ENCODE measurements around the gene LSM8. TPM values are rescaled to one million over a fixed set of nuclear protein-coding genes. Genes with fewer than 3 reads are reported as not detected.

The LSM8 gene
- total and polyA plus RNA-seq, 2 experiments from 2014 or later = 95.4 to 100 TPM

GRCh38 chr7:118148930-118149329 is 35.0 kb upstream of the LSM8 start (continued):
- TF ChIP-seq ZNF462 (CRISPR knock-in tag; IDR thresholded peaks at IDR 0.05) (no peak), CTCF (conservative IDR thresholded peaks at IDR 0.05; ENCODE audit: low read depth in 2 of 2) (no peak)

DNA sequence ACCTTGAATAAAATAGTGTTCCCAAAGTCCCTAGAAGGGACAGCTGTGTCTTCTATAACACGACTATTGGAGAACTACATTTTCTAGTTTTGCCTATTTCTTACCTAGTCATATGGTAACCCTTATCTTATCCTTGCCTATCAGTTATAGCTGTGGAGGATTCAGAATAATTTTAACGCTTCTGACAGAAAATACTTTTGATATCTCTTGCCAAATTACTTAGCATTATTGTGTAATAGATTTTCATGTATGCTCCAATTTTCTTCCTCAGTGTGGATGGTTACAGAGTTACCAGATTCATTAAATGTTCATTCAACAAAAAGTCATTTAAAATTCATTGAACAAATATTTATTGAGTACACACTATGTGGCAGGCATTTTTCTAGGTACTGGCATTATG is 34.6 kb upstream of the LSM8 start:
- TF ChIP-seq EZH2phosphoT487 (IDR thresholded peaks at IDR 0.05; ENCODE audit: unreplicated experiment) (no peak), ZNF114 (CRISPR knock-in tag; IDR thresholded peaks at IDR 0.05) (no peak), CREB1 (CRISPR knock-in tag; IDR thresholded peaks at IDR 0.05; ENCODE audit: low read depth) (no peak), NANOG (IDR thresholded peaks at IDR 0.05; ENCODE audit: borderline replicate concordance) (no peak)
- H3K27ac Mint-ChIP-seq = no peak overlapping the region
- ATAC-seq (no peak), DNase-seq (ENCODE audit: low spot score) (no peak)
- no peaks in the 10 kb centered on the region for H3K36me3 Mint-ChIP-seq (ENCODE audit: low read depth)
- H3K36me3 ChIP-seq (ENCODE audit: insufficient read depth) = no peaks in the 10 kb centered on the region
- H3K4me1 ChIP-seq (ENCODE audit: insufficient read depth) = peaks cover 19% of the 10 kb centered on the region
- H3K4me1 Mint-ChIP-seq = peaks cover 32% of the 10 kb centered on the region
- H3K4me2 ChIP-seq = no peak overlapping the region
- H3K9me2 ChIP-seq (ENCODE audit: insufficient read depth) = no peaks in the 10 kb centered on the region
- no peak overlapping the region for H3K4me3 ChIP-seq
- H3K9me3 Mint-ChIP-seq = no peaks in the 10 kb centered on the region
- H3F3A ChIP-seq (replicated peaks; ENCODE audit: low read depth) = no peaks in the 10 kb centered on the region
- H3K27me3 ChIP-seq (ENCODE audit: insufficient read depth) = no peaks in the 10 kb centered on the region
- no peak overlapping the region for H3K4me3 Mint-ChIP-seq
- no peak overlapping the region for H2AFZ ChIP-seq
- H3K79me2 ChIP-seq (replicated peaks; ENCODE audit: insufficient read depth) = no peaks in the 10 kb centered on the region
- no peaks in the 10 kb centered on the region for H3K27me3 Mint-ChIP-seq (ENCODE audit: insufficient read depth, low read depth, poor library complexity)
- H4K20me1 ChIP-seq (replicated peaks; ENCODE audit: insufficient read depth) = no peaks in the 10 kb centered on the region
- H3K27ac ChIP-seq (ENCODE audit: low read depth) = no peak overlapping the region
